Heart left ventricle (tissue), 16 donors: Measurements from ENCODE around the gene ABCC4. TPM values are rescaled to one million over a fixed set of nuclear protein-coding genes. Genes with fewer than 3 reads are reported as not detected.
A peak's percentile ranks its signal among the peaks of the same experiment; 100 is the strongest.
"Not testable (repeated sequence)": the region's sequence is repeated elsewhere in the genome, so short reads cannot be mapped to it uniquely, and the experiment has no call there.

ENCODE experiments used
- ATAC-seq, 4 donors: fragments of 200-7000 bp; cut with Tn5 transposase; one replicate each; pipeline ENCODE4 v1.9.1; 2020 to 2022; ENCODE audit warnings: moderate library complexity in 4 of 4, mild to moderate bottlenecking in 3 of 4, moderate number of reproducible peaks in 1 of 4
- DNase-seq, 5 donors: peaks; one replicate each; pipeline ENCODE4 v3.0.0-alpha.2; 2020
- H3K27ac ChIP-seq, 12 donors: fragments of 200-600 bp; sonication (generic) in 4 of 12; one replicate each; pipeline versions ENCODE4 v1.5.0 to v1.8.0; 2016 to 2022; ENCODE audit warnings: mild to moderate bottlenecking in 2 of 12
- H3K27me3 ChIP-seq, 9 donors: fragments of 200-600 bp; sonication (generic) in 2 of 9; one replicate each; pipeline versions ENCODE4 v1.5.1 to v1.8.0; 2016 to 2022; ENCODE audit warnings: mild to moderate bottlenecking in 3 of 9
- H3K36me3 ChIP-seq, 9 donors: fragments of 200-600 bp; sonication (generic) in 2 of 9; one replicate each; pipeline versions ENCODE4 v1.5.0 to v1.8.0; 2018 to 2022; ENCODE audit warnings: mild to moderate bottlenecking in 2 of 9
- H3K4me1 ChIP-seq, 12 donors: fragments of 200-600 bp; sonication (generic) in 4 of 12; one replicate each; pipeline versions ENCODE4 v1.5.0 to v1.8.0; 2016 to 2022; ENCODE audit warnings: mild to moderate bottlenecking in 3 of 12
- H3K4me3 ChIP-seq, 12 donors: fragments of 200-600 bp; sonication (generic) in 4 of 12; one replicate each; pipeline versions ENCODE4 v1.5.0 to v1.8.0; 2017 to 2022; ENCODE audit warnings: mild to moderate bottlenecking in 9 of 12, moderate library complexity in 4 of 12
- H3K9me3 ChIP-seq, 12 donors: fragments of 200-600 bp; sonication (generic) in 4 of 12; one replicate each; pipeline versions ENCODE4 v1.5.0 to v1.8.0; 2016 to 2022; ENCODE audit warnings: mild to moderate bottlenecking in 1 of 12
- POLR2A ChIP-seq, 2 donors: fragments of 450-650 bp; IDR thresholded peaks; one replicate each; pipeline ENCODE4 v1.6.1; 2017; ENCODE audit warnings: antibody characterized with exemption in 2 of 2, mild to moderate bottlenecking in 2 of 2, moderate library complexity in 2 of 2
- WGBS, 4 donors: extraction: QIAGEN DNeasy Blood & Tissue Kit in 2 of 4; methylation state at CpG; one replicate each; pipeline versions ENCODE4 v1.1.5 to v1.1.7; 2013 to 2018; 5-methylcytosine and 5-hydroxymethylcytosine counted together
- intact Hi-C, 10 donors: fragments of 100-400 bp; cut with DNase I; formaldehyde crosslinking; loops; one replicate each; pipeline versions ENCODE4 v1.11.1 to v1.14.2; 2022
- polyA plus RNA-seq, 2 donors: library from polyadenylated mRNA; stranded (reverse); fragments of 200-250 nt; gene quantifications; one replicate each; pipeline ENCODE4 v1.2.3, GENCODE V29; 2013
- total RNA-seq, 9 donors: library from RNA; depleted of rRNA in 2 of 9; stranded (reverse); fragments of >200 nt in 2 of 9; fragmentation: NEBNext Ultra II Directional in 3 of 9; extraction: Animal tissue kit (Norgen Biotek cat#: 25700) in 3 of 9; gene quantifications; one replicate each; pipeline versions ENCODE4 v1.1.0 to v1.2.4, GENCODE V29; 2016 to 2023
- TF ChIP-seq, protein P1 (sequence below), 12 donors: fragments of 200-600 bp; sonication (generic) in 4 of 12; IDR thresholded peaks; one replicate each; pipeline versions ENCODE4 v1.5.0 to v1.8.0; 2018 to 2022; ENCODE audit warnings: antibody characterized with exemption in 12 of 12, mild to moderate bottlenecking in 5 of 12
- donor health status: ischemic (EF 13 %, LVEDD 7.1; RV severe dilation, severe dysfunction).
- donor health status: healthy with polysubstance abuse.
- donor health status: DM: no; HTN: yes; CAD: no.
- donor health status: DM: no; HTN: no; CAD: no.
- donor health status: ischemic (EF 25% LVEDD 6.9; RV normal size, moderate dysfunction).
- donor health status: ischemic (EF 25% LVEDD 5.7; RV mildly dilated, moderate dysfunction).
- donor health status: healthy.
- donor health status: DM: yes; HTN: yes; CAD: no.
- donor health status: ischemic (EF 35%, LVEDD 5.7; RV mildly dilated, moderate dysfunction).
- donor health status: nonischemic (EF 11% LVEDD 7.7; RV severe dilation, severe dysfunction).
- donor health status: DM: yes; HTN: yes; CAD: no.
- donor health status: PGD.
- donor health status: ischemic (EF 29% LVEDD 5.4; RV normal size, mild dysfunction).
- donor health status: nonischemic (EF 23%, LVEDD 6.1; RV moderate dilation, normal function).

The ABCC4 gene
- total and polyA plus RNA-seq, 11 donors = 0.69 to 9.0 (median 5.3) TPM

DNA sequence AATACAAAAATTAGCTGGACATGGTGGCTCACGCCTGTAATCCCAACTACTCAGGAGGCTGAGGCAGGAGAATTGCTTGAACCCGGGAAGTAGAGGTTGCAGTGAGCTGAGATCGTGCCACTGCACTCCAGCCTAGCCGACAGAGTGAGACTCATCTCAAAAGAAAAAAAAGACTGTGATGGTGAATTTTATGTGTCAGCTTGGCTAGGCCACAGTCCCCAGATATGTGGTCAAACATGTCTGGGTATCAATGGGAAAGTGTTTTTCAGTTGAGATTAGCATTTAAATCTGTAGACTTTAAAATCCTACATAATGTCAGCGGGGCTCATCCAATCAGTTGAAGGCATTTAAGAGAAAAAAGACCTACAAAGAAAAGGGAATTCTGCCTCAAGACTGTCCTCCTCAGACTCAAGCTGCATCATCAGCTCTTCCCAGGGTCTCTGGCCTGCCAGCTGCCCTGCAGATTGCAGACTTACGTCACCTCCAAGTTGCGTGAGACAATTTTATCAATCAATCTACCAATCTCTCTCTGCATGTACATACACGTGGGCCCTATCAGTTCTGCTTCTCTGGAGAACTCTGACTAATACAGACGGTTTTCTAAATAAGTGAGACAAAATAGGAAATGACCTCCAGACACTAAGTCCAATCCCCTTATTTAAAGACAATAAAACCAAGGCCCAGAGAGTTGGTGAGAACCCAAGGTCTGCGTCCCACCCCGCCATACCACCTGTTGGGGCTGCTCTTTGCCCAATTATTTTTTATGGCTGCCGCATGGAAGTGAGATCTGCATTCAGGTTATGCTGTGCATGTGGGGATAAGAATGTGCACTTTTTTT, 99.2 kb downstream of the ABCC4 start:
- TF ChIP-seq, protein P1, sequence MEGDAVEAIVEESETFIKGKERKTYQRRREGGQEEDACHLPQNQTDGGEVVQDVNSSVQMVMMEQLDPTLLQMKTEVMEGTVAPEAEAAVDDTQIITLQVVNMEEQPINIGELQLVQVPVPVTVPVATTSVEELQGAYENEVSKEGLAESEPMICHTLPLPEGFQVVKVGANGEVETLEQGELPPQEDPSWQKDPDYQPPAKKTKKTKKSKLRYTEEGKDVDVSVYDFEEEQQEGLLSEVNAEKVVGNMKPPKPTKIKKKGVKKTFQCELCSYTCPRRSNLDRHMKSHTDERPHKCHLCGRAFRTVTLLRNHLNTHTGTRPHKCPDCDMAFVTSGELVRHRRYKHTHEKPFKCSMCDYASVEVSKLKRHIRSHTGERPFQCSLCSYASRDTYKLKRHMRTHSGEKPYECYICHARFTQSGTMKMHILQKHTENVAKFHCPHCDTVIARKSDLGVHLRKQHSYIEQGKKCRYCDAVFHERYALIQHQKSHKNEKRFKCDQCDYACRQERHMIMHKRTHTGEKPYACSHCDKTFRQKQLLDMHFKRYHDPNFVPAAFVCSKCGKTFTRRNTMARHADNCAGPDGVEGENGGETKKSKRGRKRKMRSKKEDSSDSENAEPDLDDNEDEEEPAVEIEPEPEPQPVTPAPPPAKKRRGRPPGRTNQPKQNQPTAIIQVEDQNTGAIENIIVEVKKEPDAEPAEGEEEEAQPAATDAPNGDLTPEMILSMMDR (IDR thresholded peaks at IDR 0.05) = no peak
- no peak for TF ChIP-seq POLR2A (IDR thresholded peaks at IDR 0.05)
- 82 to 89% (median 85%) methylated on average over 12 of the region's 12 CpGs for WGBS, 4 donors
- no peak overlapping the region for H3K27ac ChIP-seq
- H3K36me3 ChIP-seq = peaks cover 0 to 25% (median 5%) of the 10 kb centered on the region in 9 donors
- intact Hi-C loops = no loop called here
- H3K27me3 ChIP-seq = no peaks in the 10 kb centered on the region
- ATAC-seq (peak in 1 of 4 donors; percentile 22), DNase-seq (no peak)
- H3K4me1 ChIP-seq = no peaks in the 10 kb centered on the region
- peaks cover 0 to 4% (median 0%) of the 10 kb centered on the region in 12 donors for H3K9me3 ChIP-seq
- H3K4me3 ChIP-seq = no peak overlapping the region

DNA sequence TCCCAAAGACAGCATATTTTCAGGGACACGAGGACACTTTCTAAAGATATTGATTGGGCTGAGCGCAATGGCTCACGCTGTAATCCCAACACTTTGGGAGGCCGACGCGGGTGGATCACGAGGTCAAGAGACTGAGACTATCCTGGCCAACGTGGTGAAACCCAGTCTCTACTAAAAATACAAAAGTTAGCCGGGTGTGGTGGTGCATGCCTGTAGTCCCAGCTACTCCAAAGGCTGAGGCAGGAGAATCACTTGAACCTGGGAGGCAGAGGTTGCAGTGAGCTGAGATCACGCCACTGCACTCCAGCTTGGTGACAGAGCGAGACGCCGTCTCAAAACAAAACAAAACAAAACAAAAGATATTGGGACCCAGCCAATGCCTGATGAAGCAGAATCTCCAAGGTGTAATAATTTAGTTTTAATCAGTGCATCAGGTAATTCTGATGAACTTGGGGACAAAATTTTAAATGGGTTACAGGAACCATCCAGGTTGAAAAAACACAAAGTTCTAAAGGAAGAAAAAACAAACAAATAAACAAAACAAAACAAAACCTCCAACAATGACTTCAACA, 100.8 kb downstream of the ABCC4 start:
- ATAC-seq, intact Hi-C loops, H3K27me3 ChIP-seq, H3K4me3 ChIP-seq, DNase-seq, H3K27ac ChIP-seq, H3K4me1 ChIP-seq, H3K9me3 ChIP-seq: not testable (repeated sequence)
- H3K36me3 ChIP-seq = peaks cover 0 to 14% (median 0%) of the 10 kb centered on the region in 9 donors
- 91 to 93% (median 92%) methylated on average over 13 of the region's 13 CpGs for WGBS, 4 donors

GRCh38 chr13:95199896-95200295, 101.4 kb downstream of the ABCC4 start:
- no peak overlapping the region for H3K27ac ChIP-seq
- intact Hi-C loops = loop anchor here in 6 of 10 donors (10.0 kb wide), 3 partner anchors 95 to 635 kb away; no protein-coding TSS in a partner anchor
- TF ChIP-seq POLR2A (IDR thresholded peaks at IDR 0.05) = no peak
- TF ChIP-seq, protein P1 (IDR thresholded peaks at IDR 0.05) = no peak

DNA sequence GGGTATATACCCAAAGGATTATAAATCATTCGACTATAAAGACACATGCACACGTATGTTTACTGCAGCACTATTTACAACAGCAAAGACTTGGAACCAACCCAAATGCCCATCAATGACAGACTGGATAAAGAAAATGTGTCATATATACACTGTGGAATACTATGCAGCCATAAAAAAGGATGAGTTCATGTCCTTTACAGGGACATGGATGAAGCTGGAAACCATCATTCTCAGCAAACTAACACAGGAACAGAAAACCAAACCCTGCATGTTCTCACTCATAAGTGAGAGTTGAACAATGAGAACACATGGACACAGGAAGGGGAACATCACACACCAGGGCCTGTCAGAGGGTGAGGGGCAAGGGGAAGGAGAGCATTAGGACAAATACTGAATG, 102.6 kb downstream of the ABCC4 start:
- ATAC-seq, H3K9me3 ChIP-seq, H3K27ac ChIP-seq, H3K4me1 ChIP-seq, H3K27me3 ChIP-seq, DNase-seq, H3K4me3 ChIP-seq, H3K36me3 ChIP-seq: not testable (repeated sequence)
- intact Hi-C loops = loop anchor here in 6 of 10 donors (10.0 kb wide), 3 partner anchors 96 to 636 kb away; no protein-coding TSS in a partner anchor
- WGBS, 4 donors = 47 to 95% (median 50%) methylated on average over 2 of the region's 2 CpGs

More at GRCh38 chr13:95199896-95200295, 101.4 kb downstream of the ABCC4 start:
- DNase-seq (no peak), ATAC-seq (no peak)
- Histone ChIP-seq H3K4me1 (no peaks in the 10 kb centered on the region), H3K9me3 (peaks cover 0 to 4% (median 0%) of the 10 kb centered on the region in 12 donors), H3K4me3 (no peak overlapping the region), H3K27me3 (no peaks in the 10 kb centered on the region), H3K36me3 (peaks cover 0 to 8% (median 0%) of the 10 kb centered on the region in 9 donors)
- 93 to 96% (median 95%) methylated on average over 4 of the region's 4 CpGs for WGBS, 4 donors

GRCh38 chr13:95197548-95197947, 103.7 kb downstream of the ABCC4 start:
- Histone ChIP-seq H3K27ac (no peak overlapping the region), H3K27me3 (no peaks in the 10 kb centered on the region), H3K36me3 (peaks cover 0 to 5% (median 0%) of the 10 kb centered on the region in 9 donors), H3K4me1 (no peaks in the 10 kb centered on the region), H3K9me3 (peaks cover 0 to 4% (median 0%) of the 10 kb centered on the region in 12 donors), H3K4me3 (no peak overlapping the region)
- 58 to 86% (median 76%) methylated on average over 4 of the region's 4 CpGs for WGBS, 4 donors
- DNase-seq (no peak), ATAC-seq (no peak)
- intact Hi-C loops = loop anchor here in 6 of 10 donors (10.0 kb wide), 3 partner anchors 97 to 637 kb away; no protein-coding TSS in a partner anchor
- TF ChIP-seq, protein P1 (IDR thresholded peaks at IDR 0.05) = no peak
- TF ChIP-seq POLR2A (IDR thresholded peaks at IDR 0.05) = no peak
